Thyroid gland (tissue), 4 donors: ENCODE data around the gene THAP9. TPM values are rescaled to one million over a fixed set of nuclear protein-coding genes. Genes with fewer than 3 reads are reported as not detected.
"Not testable (repeated sequence)": the region's sequence is repeated elsewhere in the genome, so short reads cannot be mapped to it uniquely, and the experiment has no call there.

Experiments
- DNase-seq, 2 donors: peaks; one replicate each; pipeline ENCODE4 v3.0.0-alpha.2; 2019
- H3K27ac ChIP-seq, 3 donors: fragments of 200-600 bp; sonication (generic); 1 replicate in 2 of 3; 2 replicates in 1 of 3; pipeline ENCODE4 v1.5.1; 2016 to 2019; ENCODE audit warnings: mild to moderate bottlenecking in 1 of 3, moderate library complexity in 1 of 3
- H3K27me3 ChIP-seq: fragments of 200-600 bp; sonication (generic); one replicate; pipeline ENCODE4 v1.5.1; 2019
- H3K36me3 ChIP-seq, 2 donors: fragments of 200-600 bp; sonication (generic); one replicate each; pipeline ENCODE4 v1.5.1; 2016 to 2019
- H3K4me1 ChIP-seq, 2 donors: fragments of 200-600 bp; sonication (generic); one replicate each; pipeline ENCODE4 v1.5.1; 2017 to 2019
- H3K4me3 ChIP-seq, 3 donors: fragments of 200-600 bp; sonication (generic); replicated peaks in 1 of 3; 1 replicate in 2 of 3; 2 replicates in 1 of 3; pipeline ENCODE4 v1.5.1; 2016; ENCODE audit warnings: mild to moderate bottlenecking in 1 of 3
- H3K9me3 ChIP-seq: fragments of 200-600 bp; sonication (generic); one replicate; pipeline ENCODE4 v1.5.1; 2017
- CTCF ChIP-seq, 6 experiments: fragments of 200-600 bp in 3 of 6; fragments of 450-650 bp in 3 of 6; sonication (generic) in 3 of 6; IDR thresholded peaks; one replicate each; pipeline ENCODE4 v1.5.1; 2016 to 2019; ENCODE audit warnings: antibody characterized with exemption in 6 of 6, mild to moderate bottlenecking in 2 of 6, inconsistent platforms in 1 of 6, moderate library complexity in 1 of 6
- POLR2A ChIP-seq, 2 donors: fragments of 450-650 bp; IDR thresholded peaks; one replicate each; pipeline ENCODE4 v1.6.1; 2017; ENCODE audit warnings: antibody characterized with exemption in 2 of 2, mild to moderate bottlenecking in 2 of 2, moderate library complexity in 1 of 2
- WGBS, 2 donors: methylation state at CpG; one replicate each; pipeline ENCODE4 v1.1.5; 2017; 5-methylcytosine and 5-hydroxymethylcytosine counted together
- intact Hi-C: fragments of 100-400 bp; cut with DNase I; formaldehyde crosslinking; loops from one replicate; pipeline ENCODE4 v1.15.1; 2023
- total RNA-seq, 4 donors: library from RNA; depleted of rRNA; stranded (reverse); fragments of >200 nt; gene quantifications; one replicate each; pipeline ENCODE4 v1.2.3, GENCODE V29; 2016

THAP9 gene
- total RNA-seq = 10 to 100 TPM in 2 of 4 donors, 1 to 10 TPM in 2; 8.1 to 13.8 (median 10.7) TPM

- Histone ChIP-seq H3K36me3 (no peaks in the 10 kb centered on the region), H3K4me1 (peaks cover 9 to 17% of the 10 kb centered on the region in 2 donors), H3K9me3 (no peaks in the 10 kb centered on the region), H3K27me3 (no peaks in the 10 kb centered on the region), H3K4me3 (peak within 1 kb of the TSS; percentile 38 to 66 (median 45)), H3K27ac (peak within 1 kb of the TSS; percentile 95 to 99 (median 98))
- intact Hi-C loops = no loop called here
- 0% methylated on average over 33 to 40 of the region's 67 CpGs for WGBS, 2 donors
- peak; percentile 99 for DNase-seq
- peak; percentile 62 to 81 for TF ChIP-seq POLR2A (IDR thresholded peaks at IDR 0.05)
- no peak for TF ChIP-seq CTCF (IDR thresholded peaks at IDR 0.05)
These were observed at the start of gene THAP9 for GRCh38 chr4:82900411-82901182. TSS of gene THAP9 (plus strand) at chr4:82900735. CDS start at chr4:82900803, 68 bp downstream.

DNA sequence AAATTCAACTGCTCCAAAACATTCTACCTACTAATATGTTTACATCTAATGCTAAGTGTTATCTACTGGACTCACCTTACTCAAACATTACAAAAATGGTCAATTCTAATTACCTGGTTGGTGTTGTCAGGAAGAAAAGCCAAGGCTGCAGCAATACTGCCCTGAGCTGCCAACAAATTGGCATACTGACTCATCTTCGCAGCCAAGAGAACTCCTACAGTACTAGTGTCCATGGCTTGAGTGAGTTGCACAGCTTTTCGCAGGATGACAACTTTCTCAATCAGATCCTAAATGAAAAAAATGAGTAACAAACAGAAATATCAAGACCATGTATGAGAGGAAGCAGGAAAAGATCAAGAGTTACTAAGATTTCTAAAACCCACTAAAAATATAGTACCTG, 49.2 kb upstream of the THAP9 start:
- H3K4me1 ChIP-seq = no peaks in the 10 kb centered on the region
- no peak overlapping the region for H3K4me3 ChIP-seq
- intact Hi-C loops = no loop called here
- TF ChIP-seq CTCF (IDR thresholded peaks at IDR 0.05) (no peak), POLR2A (IDR thresholded peaks at IDR 0.05) (no peak)
- DNase-seq = no peak
- 98 to 99% methylated on average over 2 of the region's 2 CpGs for WGBS, 2 donors
- H3K36me3 ChIP-seq = peaks cover 61 to 86% of the 10 kb centered on the region in 2 donors
- no peaks in the 10 kb centered on the region for H3K27me3 ChIP-seq
- no peaks in the 10 kb centered on the region for H3K9me3 ChIP-seq
- no peak overlapping the region for H3K27ac ChIP-seq

- no peaks in the 10 kb centered on the region for H3K27me3 ChIP-seq
- WGBS, 2 donors = 83 to 86% methylated on average over 1 of the region's 1 CpG
These were observed 48.4 kb upstream of the THAP9 start for GRCh38 chr4:82851885-82852750.

DNA sequence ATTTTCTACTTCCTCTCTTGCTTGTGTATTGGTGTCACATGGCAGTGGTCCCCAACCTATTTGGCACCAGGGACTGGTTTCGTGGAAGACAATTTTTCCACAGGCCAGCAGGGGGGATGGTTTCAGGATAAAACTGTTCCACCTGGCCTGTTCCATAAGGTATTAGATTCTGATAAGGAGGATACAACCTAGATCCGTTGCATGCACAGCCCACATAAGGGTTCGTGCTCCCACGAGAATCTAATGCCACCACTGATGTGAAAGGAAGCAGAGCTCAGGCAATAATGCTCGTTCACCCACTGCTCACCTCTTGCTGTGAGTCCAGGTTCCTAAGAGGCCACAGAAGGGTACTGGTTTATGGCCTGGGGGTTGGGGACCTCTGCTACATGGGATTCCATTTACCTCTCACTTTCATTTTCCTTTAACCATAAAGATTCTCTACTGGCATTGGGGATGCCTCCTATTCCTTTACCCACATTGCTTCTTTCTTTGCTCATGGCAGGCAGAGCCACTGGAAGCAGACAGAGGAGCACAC, 47.7 kb upstream of the THAP9 start:
- Histone ChIP-seq H3K36me3 (peaks cover 64 to 87% of the 10 kb centered on the region in 2 donors), H3K4me1 (no peaks in the 10 kb centered on the region), H3K9me3 (no peaks in the 10 kb centered on the region), H3K27ac (no peak overlapping the region), H3K27me3 (no peaks in the 10 kb centered on the region), H3K4me3 (no peak overlapping the region)
- 73 to 74% methylated on average over 5 of the region's 5 CpGs for WGBS, 2 donors
- DNase-seq = no peak
- TF ChIP-seq CTCF (IDR thresholded peaks at IDR 0.05) (no peak), POLR2A (IDR thresholded peaks at IDR 0.05) (no peak)
- intact Hi-C loops = no loop called here

More at GRCh38 chr4:82851885-82852750, 48.4 kb upstream of the THAP9 start:
- Histone ChIP-seq H3K4me1 (no peaks in the 10 kb centered on the region), H3K4me3 (no peak overlapping the region), H3K27ac (no peak overlapping the region), H3K9me3 (no peaks in the 10 kb centered on the region), H3K36me3 (peaks cover 65 to 90% of the 10 kb centered on the region in 2 donors)
- TF ChIP-seq POLR2A (IDR thresholded peaks at IDR 0.05) (no peak), CTCF (IDR thresholded peaks at IDR 0.05) (peak in 3 of 6 experiments; percentile 9 to 31 (median 25))
- intact Hi-C loops = no loop called here
- no peak for DNase-seq

DNA sequence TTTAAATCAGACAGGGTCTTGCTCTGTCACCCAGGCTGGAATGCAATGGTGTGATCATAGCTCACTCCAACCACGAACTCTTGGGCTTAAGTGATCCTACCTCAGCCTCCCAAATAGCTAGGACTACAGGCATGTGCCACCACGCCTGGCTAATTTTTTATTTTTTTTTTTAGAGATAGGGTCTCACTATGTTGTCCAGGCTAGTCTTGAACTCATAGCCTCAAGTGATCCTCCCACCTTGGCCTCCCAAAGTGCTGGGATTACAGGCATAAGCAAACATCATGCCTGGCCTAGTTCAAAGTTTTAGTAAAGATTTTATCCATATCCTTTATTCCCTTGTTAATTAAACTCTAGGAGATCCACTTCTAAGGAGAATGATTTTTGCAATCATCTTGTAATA, 40.0 kb upstream of the THAP9 start:
- H3K4me3 ChIP-seq, H3K4me1 ChIP-seq, H3K27me3 ChIP-seq, H3K27ac ChIP-seq, intact Hi-C loops, DNase-seq, H3K9me3 ChIP-seq: not testable (repeated sequence)
- H3K36me3 ChIP-seq = peaks cover 37 to 49% of the 10 kb centered on the region in 2 donors
- 97 to 100% methylated on average over 2 of the region's 2 CpGs for WGBS, 2 donors
